G401 (cell line): Measurements from ENCODE around the gene KIAA0232. TPM values are rescaled to one million over a fixed set of nuclear protein-coding genes. Genes with fewer than 3 reads are reported as not detected.
"Not testable (repeated sequence)": the region's sequence is repeated elsewhere in the genome, so short reads cannot be mapped to it uniquely, and the experiment has no call there.

Experiments
- DNase-seq: peaks from one replicate; pipeline ENCODE4 v3.0.0-alpha.2; 2015; ENCODE audit warnings: low spot score
- in situ Hi-C: cut with HindIII; loops from 2 replicates; pipeline ENCODE4 v1.10.0; 2016; ENCODE audit warnings: low sequenced_read_pairs, mixed read lengths
- total RNA-seq: library from RNA; depleted of rRNA; stranded (reverse); fragments of >200 nt; shearing (Covaris generic); gene quantifications from 2 replicates; pipeline ENCODE4 v1.2.3, GENCODE V29; 2014

KIAA0232 gene
- total RNA-seq, 1 experiment from 2014 or later = 10.3 TPM

- DNase-seq = no peak
- in situ Hi-C loops = no loop called here
These were observed 107.8 kb downstream of the KIAA0232 start for GRCh38 chr4:6890358-6890757.

- in situ Hi-C loops, DNase-seq: not testable (repeated sequence)
These were observed 108.4 kb downstream of the KIAA0232 start for GRCh38 chr4:6890971-6891370.

- in situ Hi-C loops = no loop called here
- no peak for DNase-seq
These were observed 109.1 kb downstream of the KIAA0232 start for GRCh38 chr4:6891436-6892170.

GRCh38 chr4:6892190-6892908 lies 109.8 kb downstream of the KIAA0232 start:
- in situ Hi-C loops = no loop called here
- DNase-seq = no peak

GRCh38 chr4:6892909-6893202 lies 110.3 kb downstream of the KIAA0232 start:
- in situ Hi-C loops = no loop called here
- no peak for DNase-seq

GRCh38 chr4:6893449-6894085 lies 111.0 kb downstream of the KIAA0232 start:
- in situ Hi-C loops = no loop called here
- DNase-seq = no peak

GRCh38 chr4:6894086-6894478 lies 111.6 kb downstream of the KIAA0232 start:
- in situ Hi-C loops = no loop called here
- DNase-seq = no peak

GRCh38 chr4:6894528-6895498 lies 112.3 kb downstream of the KIAA0232 start:
- no peak for DNase-seq
- in situ Hi-C loops = no loop called here

GRCh38 chr4:6896035-6896434 lies 113.5 kb downstream of the KIAA0232 start:
- in situ Hi-C loops = no loop called here

GRCh38 chr4:6898763-6899162 lies 116.2 kb downstream of the KIAA0232 start:
- no peak for DNase-seq
- in situ Hi-C loops = no loop called here

More at GRCh38 chr4:6896035-6896434, 113.5 kb downstream of the KIAA0232 start:
- DNase-seq = no peak

GRCh38 chr4:6900181-6900812 lies 117.8 kb downstream of the KIAA0232 start:
- no peak for DNase-seq
- in situ Hi-C loops = loop anchor here (10.0 kb wide), 1 partner anchor 65 kb away; no protein-coding TSS in a partner anchor

- in situ Hi-C loops = loop anchor here (10.0 kb wide), 1 partner anchor 64 kb away; no protein-coding TSS in a partner anchor
- no peak for DNase-seq
These were observed 118.4 kb downstream of the KIAA0232 start for GRCh38 chr4:6900956-6901355.

- in situ Hi-C loops = loop anchor here (10.0 kb wide), 1 partner anchor 63 kb away; no protein-coding TSS in a partner anchor
These were observed 119.3 kb downstream of the KIAA0232 start for GRCh38 chr4:6901669-6902317.

GRCh38 chr4:6902318-6903042 lies 120.0 kb downstream of the KIAA0232 start:
- no peak for DNase-seq
- in situ Hi-C loops = loop anchor here (10.0 kb wide), 1 partner anchor 62 kb away; no protein-coding TSS in a partner anchor

More at GRCh38 chr4:6901669-6902317, 119.3 kb downstream of the KIAA0232 start:
- no peak for DNase-seq

GRCh38 chr4:6905516-6906445 lies 123.3 kb downstream of the KIAA0232 start:
- in situ Hi-C loops = loop anchor here (10.0 kb wide), 1 partner anchor 59 kb away; no protein-coding TSS in a partner anchor
- peak; percentile 92 for DNase-seq

GRCh38 chr4:6906486-6906885 lies 124.0 kb downstream of the KIAA0232 start:
- in situ Hi-C loops = loop anchor here (10.0 kb wide), 1 partner anchor 58 kb away; no protein-coding TSS in a partner anchor
- not testable (repeated sequence) for DNase-seq
